SW480 (cell line): ENCODE data around the gene MOV10L1.
A peak's percentile ranks its signal among the peaks of the same experiment; 100 is the strongest.
"Not testable (repeated sequence)": the region's sequence is repeated elsewhere in the genome, so short reads cannot be mapped to it uniquely, and the experiment has no call there.

Experiments used
- DNase-seq: peaks from one replicate; pipeline ENCODE4 v3.0.0-alpha.2; 2016; ENCODE audit warnings: low spot score

MOV10L1 gene

DNA sequence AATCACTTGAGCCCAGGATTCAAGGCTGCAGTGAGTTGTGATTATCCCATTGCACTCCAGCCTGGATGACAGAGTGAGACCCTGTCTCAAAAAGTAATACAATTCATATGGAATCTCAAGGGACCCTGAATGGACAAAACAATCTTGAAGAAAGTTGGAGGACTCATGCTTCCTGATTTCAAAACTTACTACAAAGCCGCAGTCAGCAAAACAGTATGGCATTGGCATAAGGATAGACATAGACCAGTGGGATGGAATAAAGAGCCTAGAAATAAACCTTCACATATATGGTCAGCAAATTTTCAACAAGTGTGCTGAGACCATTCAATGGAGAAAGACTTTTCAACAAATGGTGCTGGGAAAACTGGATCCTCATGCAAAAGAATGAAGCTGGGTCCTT is 113.5 kb downstream of the MOV10L1 start:
- no peak for DNase-seq

DNA sequence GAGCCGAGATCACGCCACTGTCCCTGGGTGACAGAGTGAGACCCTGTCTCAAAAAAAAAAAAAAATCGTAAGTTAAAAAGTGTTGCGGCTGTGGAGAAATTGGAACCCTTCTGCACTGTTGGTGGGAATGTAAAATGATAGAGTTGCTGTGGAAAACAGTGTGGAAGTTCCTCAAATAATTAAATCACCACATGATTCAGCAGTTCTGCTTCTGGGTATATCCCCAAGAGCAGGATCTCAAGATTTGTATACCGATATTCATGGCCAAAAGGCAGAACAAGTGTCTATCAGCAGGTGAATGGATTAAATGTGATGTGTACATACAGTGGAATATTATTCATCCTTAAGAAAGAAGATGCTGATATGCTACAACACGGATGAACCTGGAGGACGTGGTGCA is 114.8 kb downstream of the MOV10L1 start:
- DNase-seq, result no peak

DNA sequence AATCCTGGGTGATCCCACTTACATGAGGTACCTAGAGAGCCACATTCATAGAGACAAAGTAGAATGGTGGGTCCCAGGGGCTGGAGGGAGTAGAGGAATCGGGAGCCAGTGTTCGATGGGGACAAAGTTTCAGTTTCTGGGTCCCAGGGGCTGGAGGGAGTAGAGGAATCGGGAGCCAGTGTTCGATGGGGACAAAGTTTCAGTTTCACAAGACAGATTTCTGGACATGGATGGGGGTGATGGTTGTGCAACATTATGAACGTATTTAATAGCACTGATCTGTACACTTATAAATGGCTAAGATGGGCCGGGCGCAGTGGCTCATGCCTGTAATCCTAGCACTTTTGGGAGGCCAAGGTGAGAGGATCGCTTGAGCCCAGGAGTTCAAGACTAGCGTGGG is 115.2 kb downstream of the MOV10L1 start:
- DNase-seq, result not testable (repeated sequence)

DNA sequence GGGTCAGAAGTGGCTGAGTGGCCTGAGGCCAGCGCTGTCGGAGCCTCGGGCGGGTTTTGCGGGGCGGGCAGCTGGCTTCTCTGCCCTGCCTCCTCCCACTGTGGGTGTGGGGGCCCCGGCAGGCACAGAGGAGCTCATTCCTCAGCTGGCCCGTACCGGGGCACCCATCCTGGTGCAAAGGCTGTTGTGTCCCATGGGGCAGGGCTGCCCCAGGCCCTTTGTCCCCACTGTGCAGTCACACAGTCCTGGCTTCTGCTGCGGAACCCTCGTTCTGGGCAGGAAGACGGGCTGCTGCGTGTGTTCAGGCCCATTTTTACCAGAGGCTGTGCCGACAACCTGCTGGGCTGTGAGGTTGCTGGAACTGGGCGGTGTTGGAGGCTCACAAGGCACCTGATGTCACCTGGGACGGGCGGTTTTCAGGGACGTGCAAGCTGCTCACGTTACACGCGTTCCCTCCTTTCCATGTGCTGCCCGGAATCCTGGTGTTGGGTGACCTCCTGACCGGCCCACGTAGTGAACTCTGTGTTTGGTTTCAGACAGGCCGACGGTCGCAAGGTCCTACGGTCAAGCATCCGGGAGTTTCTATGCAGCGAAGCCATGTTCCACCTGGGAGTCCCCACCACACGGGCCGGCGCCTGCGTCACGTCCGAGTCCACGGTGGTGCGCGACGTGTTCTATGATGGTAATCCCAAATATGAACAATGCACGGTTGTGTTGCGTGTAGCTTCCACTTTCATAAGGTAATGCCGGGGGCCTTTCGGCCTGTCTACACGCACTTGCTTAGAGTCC is 116.2 kb downstream of the MOV10L1 start:
- DNase-seq, result no peak

DNA sequence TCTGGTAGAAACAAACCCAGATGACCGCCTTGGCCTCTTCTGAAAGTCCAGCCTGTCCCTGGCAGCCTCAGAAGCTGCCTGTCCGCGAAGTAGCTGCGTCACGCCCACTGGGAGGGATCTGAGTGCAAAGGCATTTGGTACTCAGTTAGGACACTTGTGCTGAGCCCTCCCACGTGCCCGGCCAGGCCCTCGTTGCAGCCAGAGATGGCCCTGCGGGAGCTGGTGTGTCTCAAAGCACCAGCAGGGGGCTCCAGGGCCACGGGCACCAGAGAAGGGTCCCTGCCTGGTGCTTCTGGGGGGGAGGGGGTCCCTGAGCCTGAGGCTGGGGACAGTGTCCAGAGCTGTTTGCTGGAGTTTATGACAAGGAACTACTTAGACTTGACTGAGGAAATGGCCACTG is 116.8 kb downstream of the MOV10L1 start:
- DNase-seq, result peak; percentile 36

DNA sequence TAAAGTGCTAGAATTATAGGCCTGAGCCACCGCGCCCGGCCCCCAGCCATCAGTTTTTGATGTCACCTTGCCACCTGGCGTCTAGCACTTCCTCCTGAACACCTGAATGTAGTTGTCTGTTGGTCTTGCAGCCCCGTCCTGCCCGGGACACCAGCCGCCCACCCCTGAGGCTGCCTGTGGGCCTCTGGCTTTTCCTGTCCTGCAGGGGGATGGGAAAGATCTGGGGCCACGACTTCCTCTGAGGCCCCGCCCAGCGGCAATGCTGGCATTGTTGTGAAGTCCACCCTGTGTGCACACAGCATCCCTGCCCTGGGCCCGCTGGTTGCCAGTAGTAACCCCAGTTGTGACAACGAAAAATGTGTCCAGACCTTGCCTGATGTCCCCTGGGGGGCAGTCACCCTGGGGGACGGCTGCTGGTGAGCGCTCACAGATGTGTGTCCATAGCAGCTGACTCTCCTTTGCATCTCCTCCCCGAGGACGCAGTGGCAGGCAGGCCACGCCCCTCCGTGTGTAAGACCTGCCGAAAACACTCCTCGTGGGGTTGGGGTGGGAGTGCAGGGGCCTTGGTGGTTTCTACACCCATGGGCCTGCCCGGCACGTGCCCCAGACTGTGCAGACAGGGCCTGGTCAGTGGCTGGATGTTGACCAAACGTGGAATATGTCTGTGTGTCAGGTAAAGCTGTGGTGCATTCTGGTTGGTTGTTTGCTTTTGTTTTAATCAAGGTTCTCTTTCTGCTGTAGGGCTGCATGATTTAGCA is 117.8 kb downstream of the MOV10L1 start:
- no peak for DNase-seq

DNA sequence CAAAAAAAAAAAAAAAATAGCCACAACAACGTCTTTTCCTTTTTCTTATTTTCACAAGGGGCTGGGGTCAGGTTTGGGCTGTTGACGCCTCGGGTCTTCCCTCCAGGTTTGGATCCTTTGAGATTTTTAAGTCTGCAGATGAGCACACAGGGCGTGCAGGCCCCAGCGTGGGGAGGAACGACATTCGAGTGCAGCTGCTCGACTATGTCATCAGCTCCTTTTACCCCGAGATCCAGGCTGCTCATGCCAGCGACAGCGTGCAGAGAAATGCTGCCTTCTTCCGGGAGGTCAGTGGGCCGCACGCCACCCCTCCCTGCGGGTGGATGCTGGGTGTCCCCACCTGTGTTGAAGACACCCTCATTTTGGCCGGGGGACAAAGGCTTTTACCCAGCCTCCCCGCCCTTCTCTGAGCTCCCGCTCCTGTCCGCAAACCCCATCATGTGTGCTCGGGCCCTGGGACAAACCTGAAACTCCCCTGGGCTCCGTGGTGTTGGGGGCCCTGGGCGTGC is 118.7 kb downstream of the MOV10L1 start:
- DNase-seq, result no peak

DNA sequence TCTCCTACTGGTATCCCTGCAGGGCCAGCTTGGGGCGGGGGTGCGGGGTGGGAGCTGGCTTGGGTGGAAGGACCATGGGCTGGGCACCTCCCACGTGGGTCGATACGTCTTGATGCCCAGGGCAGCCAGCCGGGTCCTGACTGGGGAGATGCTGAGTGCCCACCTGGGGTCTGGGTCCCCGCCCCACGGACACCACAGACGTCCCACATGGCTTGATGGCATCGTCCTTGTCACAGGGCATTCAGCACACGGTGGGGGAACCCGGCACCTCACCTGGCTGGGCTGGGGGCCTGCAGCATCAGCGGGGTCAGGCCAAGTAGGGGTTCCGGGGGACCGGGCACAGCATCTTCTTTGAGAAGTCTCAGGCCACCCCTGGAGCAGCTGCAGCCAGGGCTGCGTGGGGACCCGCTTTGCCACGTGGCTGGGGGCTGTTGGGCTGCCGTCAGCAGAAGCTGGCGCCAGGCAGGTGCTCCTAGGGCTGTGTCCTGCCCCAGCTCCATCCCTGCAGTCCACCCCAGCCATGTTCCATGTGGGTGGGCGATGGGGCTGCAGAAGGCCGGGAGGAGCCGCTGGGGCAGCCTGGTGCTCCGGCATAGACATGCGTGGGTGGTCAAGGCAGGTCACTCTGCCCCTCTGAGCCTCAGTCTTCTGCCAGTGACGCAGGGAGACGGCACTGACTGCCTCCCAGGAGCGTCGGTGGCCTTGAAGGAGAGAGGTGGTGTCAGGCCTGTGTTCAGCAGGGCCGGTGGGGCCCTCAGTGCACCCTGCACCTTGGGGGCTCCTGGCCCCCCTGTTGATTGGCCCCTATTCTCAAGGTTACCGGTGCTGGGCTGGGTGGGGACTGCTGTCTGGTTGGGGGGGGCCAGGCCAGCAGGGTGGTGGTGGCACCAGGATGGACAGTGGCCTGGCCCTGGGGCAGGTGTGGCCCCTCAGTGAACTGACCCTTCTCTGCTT is 119.4 kb downstream of the MOV10L1 start:
- no peak for DNase-seq

DNA sequence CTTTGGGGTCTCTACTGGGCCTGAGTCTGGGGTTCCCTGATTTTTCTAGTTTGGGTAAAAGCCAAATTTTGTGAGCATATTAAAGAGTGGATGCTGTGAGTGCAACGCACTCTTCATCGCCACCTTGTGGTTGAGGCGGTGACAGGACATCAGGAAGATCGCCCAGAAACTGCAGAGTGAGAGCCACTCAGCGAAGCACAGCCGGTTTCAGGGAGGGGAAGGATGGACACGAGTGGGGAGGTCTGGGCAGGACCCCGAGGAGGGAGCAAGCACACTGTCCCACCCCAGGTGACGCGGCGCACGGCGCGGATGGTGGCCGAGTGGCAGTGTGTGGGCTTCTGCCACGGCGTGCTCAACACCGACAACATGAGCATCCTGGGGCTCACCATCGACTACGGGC is 120.1 kb downstream of the MOV10L1 start:
- DNase-seq, result peak; percentile 17

DNA sequence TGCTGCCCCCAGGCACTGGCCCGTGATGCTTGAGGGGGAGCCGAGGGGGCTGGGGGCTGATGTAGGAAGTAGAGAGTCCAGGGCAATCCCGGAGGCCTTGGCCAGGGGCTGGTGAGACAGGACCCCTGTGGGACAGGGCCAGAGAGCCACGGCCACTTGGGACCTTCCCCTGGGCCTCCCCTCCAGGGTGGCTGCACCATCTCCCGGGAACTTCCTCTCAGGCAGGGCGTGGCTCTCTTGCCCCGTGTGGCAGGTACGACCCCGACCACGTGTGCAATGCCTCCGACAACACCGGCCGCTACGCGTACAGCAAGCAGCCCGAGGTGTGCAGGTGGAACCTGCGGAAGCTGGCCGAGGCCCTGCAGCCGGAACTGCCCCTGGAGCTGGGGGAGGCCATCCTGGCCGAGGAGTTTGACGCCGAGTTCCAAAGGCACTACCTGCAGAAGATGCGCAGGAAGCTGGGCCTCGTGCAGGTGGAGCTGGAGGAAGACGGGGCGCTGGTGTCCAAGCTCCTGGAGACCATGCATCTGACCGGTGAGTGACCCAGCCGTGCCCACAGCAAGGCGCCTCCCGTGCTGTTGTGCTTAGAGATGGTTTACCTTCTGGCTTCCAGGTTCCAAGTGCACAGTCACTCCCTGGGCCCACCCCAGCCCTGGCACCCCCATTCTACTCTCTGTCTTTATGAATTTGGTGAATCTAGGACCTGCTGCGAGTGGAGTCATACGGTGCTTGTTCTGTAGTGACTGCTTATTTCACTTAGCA is 120.8 kb downstream of the MOV10L1 start:
- no peak for DNase-seq

DNA sequence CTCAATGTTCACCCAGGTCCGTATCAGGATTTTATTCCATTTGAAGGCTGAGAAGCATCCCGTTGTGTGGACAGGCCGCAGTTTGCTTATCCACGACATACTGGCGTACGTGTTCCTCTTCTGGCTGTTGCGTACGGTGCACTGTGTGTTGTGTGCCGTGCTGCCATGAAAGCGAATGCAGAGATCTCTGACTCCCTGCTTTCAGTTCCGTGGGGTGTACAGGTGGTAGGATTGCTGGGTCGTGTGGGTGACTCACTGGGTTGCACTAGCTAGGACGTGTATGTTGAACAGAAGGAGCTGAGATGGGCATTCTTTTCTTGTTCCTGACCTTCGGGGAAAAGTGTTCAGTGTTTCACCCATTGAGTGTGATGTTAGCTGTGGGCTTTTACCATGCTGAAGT is 121.3 kb downstream of the MOV10L1 start:
- no peak for DNase-seq
